ENCODE data around the gene IFIT2. TPM values are rescaled to one million over a fixed set of nuclear protein-coding genes. Genes with fewer than 3 reads are reported as not detected.

IFIT2 gene
- total RNA-seq, 2 experiments from 2014 or later = 36.9 to 38.9 TPM

DNA sequence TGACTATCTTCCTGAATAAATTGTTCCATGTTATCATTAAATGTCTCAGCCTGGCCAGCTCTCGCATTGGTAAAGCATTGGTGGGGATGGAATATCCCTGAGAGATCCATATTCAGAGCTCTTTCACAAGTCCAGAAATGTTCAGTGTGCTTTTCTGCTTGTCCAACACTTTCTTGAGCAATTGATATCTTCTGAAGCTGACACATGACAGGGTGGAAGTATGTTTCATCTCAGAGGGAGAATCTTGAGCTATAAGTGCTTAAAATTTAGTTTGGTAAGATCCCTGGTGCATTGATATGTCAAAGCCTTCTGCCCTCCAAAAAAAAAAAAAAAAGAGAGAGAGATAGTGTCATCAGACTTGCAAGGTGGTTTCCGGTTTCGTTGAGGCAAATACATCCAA lies 33.4 kb downstream of the IFIT2 start:
- peak in 2 of 14 experiments; percentile 39 to 48 for DNase-seq
- Histone ChIP-seq H3K9me3 (ENCODE audit: control insufficient read depth in 1 of 2, insufficient read depth in 1 of 2, low read length in 2 of 2) (no peaks in the 10 kb centered on the region), H3K27me3 (ENCODE audit: control insufficient read depth in 1 of 2, insufficient read depth in 2 of 2, low read length in 2 of 2) (no peaks in the 10 kb centered on the region), H3K27ac (ENCODE audit: low read depth in 1 of 2, low read length in 2 of 2) (no peak overlapping the region), H3K36me3 (ENCODE audit: insufficient read depth, low read length) (peaks cover 6% of the 10 kb centered on the region), H3K4me1 (ENCODE audit: insufficient read depth, low read length) (peaks cover 57% of the 10 kb centered on the region), H3K4me3 (ENCODE audit: low read length) (no peak overlapping the region)
- POLR2A ChIA-PET = no interaction called here
- intact Hi-C loops (cut with DNase I, micrococcal nuclease) = loop anchor here in 1 of 2 experiments (5.0 kb wide), 1 partner anchor 77 kb away; the partner anchor contains the start of gene IFIT5
- no peak for ATAC-seq (ENCODE audit: poor library complexity)
- peak overlapping the region; percentile 61 for H3K27ac Mint-ChIP-seq
- H3K27me3 Mint-ChIP-seq = no peaks in the 10 kb centered on the region
- TF ChIP-seq, protein P1, sequence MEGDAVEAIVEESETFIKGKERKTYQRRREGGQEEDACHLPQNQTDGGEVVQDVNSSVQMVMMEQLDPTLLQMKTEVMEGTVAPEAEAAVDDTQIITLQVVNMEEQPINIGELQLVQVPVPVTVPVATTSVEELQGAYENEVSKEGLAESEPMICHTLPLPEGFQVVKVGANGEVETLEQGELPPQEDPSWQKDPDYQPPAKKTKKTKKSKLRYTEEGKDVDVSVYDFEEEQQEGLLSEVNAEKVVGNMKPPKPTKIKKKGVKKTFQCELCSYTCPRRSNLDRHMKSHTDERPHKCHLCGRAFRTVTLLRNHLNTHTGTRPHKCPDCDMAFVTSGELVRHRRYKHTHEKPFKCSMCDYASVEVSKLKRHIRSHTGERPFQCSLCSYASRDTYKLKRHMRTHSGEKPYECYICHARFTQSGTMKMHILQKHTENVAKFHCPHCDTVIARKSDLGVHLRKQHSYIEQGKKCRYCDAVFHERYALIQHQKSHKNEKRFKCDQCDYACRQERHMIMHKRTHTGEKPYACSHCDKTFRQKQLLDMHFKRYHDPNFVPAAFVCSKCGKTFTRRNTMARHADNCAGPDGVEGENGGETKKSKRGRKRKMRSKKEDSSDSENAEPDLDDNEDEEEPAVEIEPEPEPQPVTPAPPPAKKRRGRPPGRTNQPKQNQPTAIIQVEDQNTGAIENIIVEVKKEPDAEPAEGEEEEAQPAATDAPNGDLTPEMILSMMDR (IDR thresholded peaks at IDR 0.05) = no peak
- CTCF ChIA-PET = interaction anchor here (1.0 kb wide), 1 partner anchor 34 kb away, joined by 3 read pairs; no protein-coding TSS in a partner anchor
- H3K4me3 Mint-ChIP-seq = no peak overlapping the region
- H3K36me3 Mint-ChIP-seq (ENCODE audit: low read depth) = peaks cover 33% of the 10 kb centered on the region
- H3K9me3 Mint-ChIP-seq = no peaks in the 10 kb centered on the region
- peaks cover 65% of the 10 kb centered on the region for H3K4me1 Mint-ChIP-seq (ENCODE audit: low read depth)

DNA sequence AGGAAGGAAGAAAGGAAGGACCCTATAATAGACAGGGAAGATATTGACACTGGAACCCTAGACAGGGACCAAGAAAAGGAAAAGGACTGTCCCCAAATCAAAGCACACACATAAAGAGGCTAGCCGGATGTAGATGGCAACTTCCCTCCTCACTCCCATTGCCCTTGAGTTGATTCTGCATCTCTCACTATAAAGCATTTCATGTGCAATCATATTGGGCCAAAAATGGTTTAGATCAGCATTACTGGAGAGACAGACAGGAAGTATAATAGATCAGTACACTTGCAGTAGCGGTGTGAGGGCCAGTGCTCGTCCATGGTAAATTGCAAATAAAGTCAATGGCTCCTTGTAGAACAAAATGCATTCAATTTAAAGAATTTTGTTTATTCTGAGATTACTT lies 34.4 kb downstream of the IFIT2 start:
- Histone ChIP-seq H3K27ac (ENCODE audit: low read depth in 1 of 2, low read length in 2 of 2) (no peak overlapping the region), H3K4me3 (ENCODE audit: low read length) (no peak overlapping the region), H3K4me1 (ENCODE audit: insufficient read depth, low read length) (peaks cover 48% of the 10 kb centered on the region), H3K36me3 (ENCODE audit: insufficient read depth, low read length) (peaks cover 6% of the 10 kb centered on the region), H3K27me3 (ENCODE audit: control insufficient read depth in 1 of 2, insufficient read depth in 2 of 2, low read length in 2 of 2) (no peaks in the 10 kb centered on the region), H3K9me3 (ENCODE audit: control insufficient read depth in 1 of 2, insufficient read depth in 1 of 2, low read length in 2 of 2) (no peaks in the 10 kb centered on the region)
- Mint-ChIP-seq H3K9me3 (no peaks in the 10 kb centered on the region), H3K27ac (peak overlapping the region; percentile 43), H3K4me3 (peak overlapping the region; percentile 51), H3K36me3 (ENCODE audit: low read depth) (peaks cover 41% of the 10 kb centered on the region), H3K27me3 (no peaks in the 10 kb centered on the region), H3K4me1 (ENCODE audit: low read depth) (peaks cover 57% of the 10 kb centered on the region)
- DNase-seq (no peak), ATAC-seq (ENCODE audit: poor library complexity) (no peak)
- intact Hi-C loops (cut with DNase I, micrococcal nuclease) = loop anchor here in 1 of 2 experiments (5.0 kb wide), 1 partner anchor 76 kb away; the partner anchor contains the start of gene IFIT5
- ChIA-PET CTCF (no interaction called here), POLR2A (no interaction called here)
- TF ChIP-seq, protein P1 (IDR thresholded peaks at IDR 0.05) = no peak

DNA sequence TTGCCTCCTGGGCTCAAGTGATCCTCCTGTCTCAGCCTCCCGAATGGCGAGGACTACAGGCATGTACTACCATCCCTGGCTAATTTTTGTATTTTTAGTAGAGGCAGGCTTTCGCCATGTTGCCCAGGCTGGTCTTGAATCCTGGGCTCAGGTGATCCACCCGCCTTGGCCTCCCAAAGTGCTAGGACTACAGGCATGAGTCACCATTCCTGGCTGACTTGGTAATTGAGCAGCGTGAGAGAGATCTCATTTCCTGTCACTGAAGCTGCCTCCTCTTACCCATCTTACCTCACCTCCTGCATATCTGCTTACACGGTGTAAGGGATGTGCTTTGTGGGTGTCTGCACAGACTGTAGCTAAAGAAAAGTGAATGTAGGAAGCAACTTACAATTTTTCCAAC lies 35.6 kb downstream of the IFIT2 start:
- Mint-ChIP-seq H3K4me1 (ENCODE audit: low read depth) (peaks cover 50% of the 10 kb centered on the region), H3K27me3 (no peaks in the 10 kb centered on the region), H3K9me3 (no peaks in the 10 kb centered on the region), H3K36me3 (ENCODE audit: low read depth) (peaks cover 41% of the 10 kb centered on the region), H3K4me3 (peak overlapping the region; percentile 35), H3K27ac (peak overlapping the region; percentile 48)
- CTCF ChIA-PET = interaction anchor here (0.8 to 1.0 kb wide), 3 partner anchors 32 to 51 kb away, joined by 3 read pairs; partner anchors contain the start of gene IFIT2
- H3K4me1 ChIP-seq (ENCODE audit: insufficient read depth, low read length) = peaks cover 38% of the 10 kb centered on the region
- no peak overlapping the region for H3K27ac ChIP-seq (ENCODE audit: low read depth in 1 of 2, low read length in 2 of 2)
- H3K9me3 ChIP-seq (ENCODE audit: control insufficient read depth in 1 of 2, insufficient read depth in 1 of 2, low read length in 2 of 2) = no peaks in the 10 kb centered on the region
- H3K4me3 ChIP-seq (ENCODE audit: low read length) = no peak overlapping the region
- POLR2A ChIA-PET = interaction anchor here (0.5 to 1.7 kb wide), 4 partner anchors 8 to 54 kb away, joined by 3 to 7 read pairs (median 4); partner anchors contain the start of genes IFIT1 and IFIT2
- ATAC-seq (ENCODE audit: poor library complexity) (peak; percentile 8), DNase-seq (peak in 7 of 14 experiments; percentile 14 to 68 (median 53))
- no peaks in the 10 kb centered on the region for H3K27me3 ChIP-seq (ENCODE audit: control insufficient read depth in 1 of 2, insufficient read depth in 2 of 2, low read length in 2 of 2)
- TF ChIP-seq, protein P1 (IDR thresholded peaks at IDR 0.05) = no peak
- intact Hi-C loops (cut with DNase I, micrococcal nuclease) = loop anchor here in 1 of 2 experiments (5.0 kb wide), 1 partner anchor 75 kb away; the partner anchor contains the start of gene IFIT5
- peaks cover 6% of the 10 kb centered on the region for H3K36me3 ChIP-seq (ENCODE audit: insufficient read depth, low read length)

All from CD4-positive, alpha-beta T cell (primary cell).